GM06990 (cell line): ENCODE results near the gene PLCB4.

ENCODE experiments used
- DNase-seq: peaks from one replicate; pipeline ENCODE4 v3.0.0-alpha.2; 2011; ENCODE audit not compliant: insufficient read length; ENCODE audit errors: extremely low read depth
- H3K27me3 ChIP-seq: replicated peaks from 2 replicates; pipeline ENCODE4 v1.6.0; 2011; ENCODE audit warnings: low read length; ENCODE audit not compliant: control insufficient read depth, insufficient read depth
- H3K36me3 ChIP-seq: 2 replicates; pipeline ENCODE4 v1.5.1; 2011; ENCODE audit warnings: low read length; ENCODE audit not compliant: control insufficient read depth, insufficient read depth
- H3K4me3 ChIP-seq: replicated peaks from 2 replicates; pipeline ENCODE4 v1.5.1; 2011; ENCODE audit warnings: low read depth, mild to moderate bottlenecking, control low read depth, low read length
- CTCF ChIP-seq: IDR thresholded peaks from 2 replicates; pipeline ENCODE4 v1.5.1; 2011; ENCODE audit warnings: low read length, control low read depth, mild to moderate bottlenecking, inconsistent platforms; ENCODE audit not compliant: insufficient read depth, poor library complexity, severe bottlenecking

PLCB4 gene

DNA sequence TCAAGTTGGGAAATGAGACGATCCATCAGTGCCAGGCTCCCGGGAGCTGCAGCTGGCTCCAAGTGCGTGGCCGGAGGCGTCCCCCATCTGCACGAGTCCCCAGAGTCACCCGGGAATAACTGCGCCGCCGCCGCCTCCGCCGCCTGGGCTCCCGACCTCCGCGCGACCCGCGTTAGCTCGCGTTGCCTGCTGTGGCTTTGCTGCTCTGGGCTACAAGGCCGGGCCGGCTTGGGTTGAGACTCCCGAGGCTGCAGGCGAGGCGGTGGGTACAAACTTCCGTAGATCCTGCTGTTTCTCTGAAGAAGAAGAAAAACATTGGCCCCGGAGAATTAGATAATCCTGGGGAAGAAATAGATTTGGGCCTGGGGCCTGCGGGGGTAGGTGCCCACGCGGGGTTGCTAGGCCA, 438.1 kb downstream of the PLCB4 start:
- no peaks in the 10 kb centered on the region for H3K27me3 ChIP-seq
- DNase-seq, result no peak
- no peak for TF ChIP-seq CTCF
- H3K36me3 ChIP-seq, result no peaks in the 10 kb centered on the region
- H3K4me3 ChIP-seq, result no peak overlapping the region

DNA sequence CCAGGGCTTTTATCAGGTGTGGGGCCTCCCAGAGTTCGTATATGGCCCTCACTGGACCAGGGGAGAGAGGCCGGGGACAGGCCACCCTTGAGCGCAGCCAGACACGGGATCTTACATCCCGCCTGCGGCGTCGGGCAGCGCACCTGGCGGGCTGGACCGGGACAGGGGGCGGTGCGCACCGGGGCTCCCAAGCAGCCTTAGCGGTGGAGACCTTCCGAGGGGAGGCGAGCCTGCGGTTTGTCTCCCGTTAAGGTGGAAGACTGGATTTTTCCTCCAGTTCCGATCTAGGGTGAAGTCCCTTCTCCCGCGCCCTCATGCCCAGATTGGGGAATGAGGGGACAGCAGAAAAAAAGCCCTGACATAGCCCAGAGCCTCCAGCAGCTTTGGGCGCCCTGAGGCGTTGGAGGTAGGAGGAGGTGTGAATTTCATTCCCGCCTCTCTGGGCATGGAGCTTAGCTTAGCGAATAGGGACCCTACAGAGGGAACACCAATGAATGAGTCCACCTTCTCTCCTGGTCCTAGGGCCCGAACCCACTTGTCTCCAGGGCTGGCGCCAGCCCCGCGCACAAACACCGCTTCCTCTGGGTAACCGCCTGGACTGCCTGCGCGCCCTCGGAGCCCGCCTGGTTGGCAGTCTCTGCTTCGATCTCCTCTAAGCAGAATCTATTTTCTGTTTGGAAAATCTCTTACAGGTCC, 438.8 kb downstream of the PLCB4 start:
- Histone ChIP-seq H3K36me3 (no peaks in the 10 kb centered on the region), H3K27me3 (no peaks in the 10 kb centered on the region), H3K4me3 (no peak overlapping the region)
- no peak for DNase-seq
- no peak for TF ChIP-seq CTCF

GRCh38 chr20:9508240-9508661, 439.4 kb downstream of the PLCB4 start:
- H3K4me3 ChIP-seq, result no peak overlapping the region
- H3K36me3 ChIP-seq, result no peaks in the 10 kb centered on the region

GRCh38 chr20:9508696-9509178, 439.9 kb downstream of the PLCB4 start:
- no peak for DNase-seq
- Histone ChIP-seq H3K36me3 (no peaks in the 10 kb centered on the region), H3K27me3 (no peaks in the 10 kb centered on the region), H3K4me3 (no peak overlapping the region)
- no peak for TF ChIP-seq CTCF

More at GRCh38 chr20:9508240-9508661, 439.4 kb downstream of the PLCB4 start:
- no peaks in the 10 kb centered on the region for H3K27me3 ChIP-seq
- no peak for DNase-seq
- no peak for TF ChIP-seq CTCF

GRCh38 chr20:9509246-9509645, 440.4 kb downstream of the PLCB4 start:
- Histone ChIP-seq H3K4me3 (no peak overlapping the region), H3K36me3 (no peaks in the 10 kb centered on the region), H3K27me3 (no peaks in the 10 kb centered on the region)
- TF ChIP-seq CTCF, result no peak
- DNase-seq, result no peak
